Measurements from ENCODE around the gene SLC16A12.

SLC16A12 gene

DNA sequence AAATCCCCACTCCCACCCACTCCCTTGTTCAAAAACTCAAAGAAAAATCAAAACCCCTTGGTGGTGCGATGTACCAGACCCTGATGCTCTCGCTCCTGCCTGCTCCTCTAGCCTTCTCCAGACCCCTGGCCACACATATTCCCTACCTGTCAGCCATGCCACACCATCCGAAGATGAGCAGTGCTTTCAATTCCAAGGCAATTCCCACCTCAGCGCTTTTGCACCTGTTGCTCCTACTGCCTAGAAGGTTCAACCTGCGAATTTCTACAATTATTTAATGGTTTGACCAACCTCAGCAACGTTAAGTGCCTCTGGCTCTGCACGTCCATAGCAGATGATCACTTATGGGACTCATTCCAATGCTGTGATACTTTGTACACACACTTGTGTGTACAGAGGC lies 11.1 kb downstream of the SLC16A12 start:
- Histone ChIP-seq H3K36me3 (replicated peaks) (no peaks in the 10 kb centered on the region), H3K27me3 (replicated peaks) (no peaks in the 10 kb centered on the region), H3K27ac (no peak overlapping the region), H3K4me3 (ENCODE audit: low read depth, low read length) (no peak overlapping the region)
- TF ChIP-seq, protein P1, sequence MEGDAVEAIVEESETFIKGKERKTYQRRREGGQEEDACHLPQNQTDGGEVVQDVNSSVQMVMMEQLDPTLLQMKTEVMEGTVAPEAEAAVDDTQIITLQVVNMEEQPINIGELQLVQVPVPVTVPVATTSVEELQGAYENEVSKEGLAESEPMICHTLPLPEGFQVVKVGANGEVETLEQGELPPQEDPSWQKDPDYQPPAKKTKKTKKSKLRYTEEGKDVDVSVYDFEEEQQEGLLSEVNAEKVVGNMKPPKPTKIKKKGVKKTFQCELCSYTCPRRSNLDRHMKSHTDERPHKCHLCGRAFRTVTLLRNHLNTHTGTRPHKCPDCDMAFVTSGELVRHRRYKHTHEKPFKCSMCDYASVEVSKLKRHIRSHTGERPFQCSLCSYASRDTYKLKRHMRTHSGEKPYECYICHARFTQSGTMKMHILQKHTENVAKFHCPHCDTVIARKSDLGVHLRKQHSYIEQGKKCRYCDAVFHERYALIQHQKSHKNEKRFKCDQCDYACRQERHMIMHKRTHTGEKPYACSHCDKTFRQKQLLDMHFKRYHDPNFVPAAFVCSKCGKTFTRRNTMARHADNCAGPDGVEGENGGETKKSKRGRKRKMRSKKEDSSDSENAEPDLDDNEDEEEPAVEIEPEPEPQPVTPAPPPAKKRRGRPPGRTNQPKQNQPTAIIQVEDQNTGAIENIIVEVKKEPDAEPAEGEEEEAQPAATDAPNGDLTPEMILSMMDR (IDR thresholded peaks at IDR 0.05; ENCODE audit: low read depth, low read length, missing control alignments): no peak
- in situ Hi-C loops (cut with HindIII; ENCODE audit: low pct_ligation_motif_present, low sequenced_read_pairs): no loop called here
- DNase-seq: no peak

DNA sequence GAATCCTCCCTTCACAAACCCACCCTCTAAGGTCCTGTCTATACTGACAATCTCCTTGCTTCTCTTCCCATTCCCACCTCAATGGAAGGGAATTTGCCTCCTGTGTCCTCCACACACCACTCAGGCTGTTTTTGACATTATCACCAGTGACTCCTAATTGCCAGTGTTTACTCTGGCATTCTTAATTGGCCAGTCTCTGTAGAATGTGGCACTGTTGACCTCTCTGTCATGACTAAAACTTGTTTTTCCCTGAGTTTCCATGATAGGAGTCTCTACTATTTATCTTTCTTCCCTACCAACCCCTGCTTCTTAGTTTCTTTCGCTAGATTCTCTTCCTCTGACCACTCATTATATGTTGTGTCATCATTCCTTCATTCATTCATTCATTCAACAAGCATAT lies 12.1 kb downstream of the SLC16A12 start:
- TF ChIP-seq, protein P1 (IDR thresholded peaks at IDR 0.05; ENCODE audit: low read depth, low read length, missing control alignments): no peak
- in situ Hi-C loops (cut with HindIII; ENCODE audit: low pct_ligation_motif_present, low sequenced_read_pairs): no loop called here
- Histone ChIP-seq H3K4me3 (ENCODE audit: low read depth, low read length) (no peak overlapping the region), H3K27me3 (replicated peaks) (no peaks in the 10 kb centered on the region), H3K27ac (peak overlapping the region; percentile 40), H3K36me3 (replicated peaks) (no peaks in the 10 kb centered on the region)
- DNase-seq: peak; percentile 16

DNA sequence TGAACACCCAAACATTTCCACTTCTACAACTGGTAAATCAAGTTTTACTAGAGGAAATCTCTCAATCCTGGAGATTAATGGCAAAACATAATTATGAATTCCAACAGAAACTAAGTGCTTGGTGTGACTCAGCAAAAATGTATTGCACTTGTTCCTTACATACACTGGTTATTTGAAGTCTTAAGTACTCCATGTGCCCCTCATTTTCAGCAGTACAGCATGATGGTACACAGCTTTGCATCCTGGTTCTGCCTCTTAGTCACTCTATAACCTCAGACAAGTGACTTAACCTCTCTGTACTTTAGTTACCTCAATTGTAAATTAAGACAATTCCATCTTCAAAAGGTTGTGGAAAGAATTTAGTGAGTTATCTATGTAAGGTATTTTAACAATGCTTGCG lies 12.9 kb downstream of the SLC16A12 start:
- DNase-seq: no peak

DNA sequence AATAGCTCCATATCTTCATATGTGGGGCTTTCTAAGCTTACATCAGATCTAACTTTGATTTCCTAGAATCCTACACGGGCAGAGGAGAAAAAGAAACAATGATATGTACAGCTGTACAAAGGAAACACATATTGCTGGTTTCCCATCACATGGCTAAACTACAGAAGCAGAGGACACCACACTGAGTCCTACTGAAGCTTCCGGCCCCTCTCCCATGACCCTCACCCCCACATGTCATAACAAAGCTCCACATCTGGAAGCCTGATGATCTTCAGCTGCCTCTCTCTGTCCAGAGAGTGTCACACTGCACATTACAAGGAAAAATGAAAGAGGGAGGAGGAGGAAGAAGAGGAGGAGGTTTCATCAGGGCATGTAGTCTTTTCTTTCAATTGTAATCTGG lies 14.0 kb downstream of the SLC16A12 start:
- in situ Hi-C loops (cut with HindIII; ENCODE audit: low pct_ligation_motif_present, low sequenced_read_pairs): no loop called here
- H3K4me3 ChIP-seq (ENCODE audit: low read depth, low read length): no peak overlapping the region
- no peak for DNase-seq

More for the DNA sequence above, 12.9 kb downstream of the SLC16A12 start:
- TF ChIP-seq, protein P1 (IDR thresholded peaks at IDR 0.05; ENCODE audit: low read depth, low read length, missing control alignments): no peak
- Histone ChIP-seq H3K36me3 (replicated peaks) (no peaks in the 10 kb centered on the region), H3K27me3 (replicated peaks) (no peaks in the 10 kb centered on the region), H3K4me3 (ENCODE audit: low read depth, low read length) (no peak overlapping the region), H3K27ac (peak overlapping the region; percentile 40)
- in situ Hi-C loops (cut with HindIII; ENCODE audit: low pct_ligation_motif_present, low sequenced_read_pairs): no loop called here

DNA sequence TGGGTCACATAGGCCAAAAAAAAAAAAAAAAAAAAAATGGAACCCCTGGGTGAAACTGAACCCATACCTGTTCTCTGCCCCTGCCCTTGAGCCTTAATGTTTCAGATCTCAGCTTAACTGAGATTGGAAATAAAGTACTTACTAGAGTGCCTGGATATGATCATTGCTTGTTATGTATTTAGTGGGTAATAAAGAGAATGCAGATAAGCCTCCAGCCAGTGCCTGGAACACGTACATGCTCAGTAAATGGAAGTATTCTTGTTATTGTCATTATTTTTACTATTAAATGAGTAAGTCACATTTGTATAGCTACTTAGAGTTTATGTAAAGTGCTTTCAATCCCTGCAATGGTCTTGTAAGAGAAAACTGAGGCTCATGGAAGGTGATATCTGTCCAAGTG lies 14.7 kb downstream of the SLC16A12 start:
- DNase-seq: no peak
- in situ Hi-C loops (cut with HindIII; ENCODE audit: low pct_ligation_motif_present, low sequenced_read_pairs): no loop called here
- no peaks in the 10 kb centered on the region for H3K36me3 ChIP-seq (replicated peaks)
- TF ChIP-seq, protein P1 (IDR thresholded peaks at IDR 0.05; ENCODE audit: low read depth, low read length, missing control alignments): no peak
- H3K27ac ChIP-seq: no peak overlapping the region
- H3K27me3 ChIP-seq (replicated peaks): no peaks in the 10 kb centered on the region
- no peak overlapping the region for H3K4me3 ChIP-seq (ENCODE audit: low read depth, low read length)

More for the DNA sequence above, 14.0 kb downstream of the SLC16A12 start:
- TF ChIP-seq, protein P1 (IDR thresholded peaks at IDR 0.05; ENCODE audit: low read depth, low read length, missing control alignments): no peak
- Histone ChIP-seq H3K36me3 (replicated peaks) (no peaks in the 10 kb centered on the region), H3K27ac (no peak overlapping the region), H3K27me3 (replicated peaks) (no peaks in the 10 kb centered on the region)

Data from brain microvascular endothelial cell (primary cell).